ENCODE data around the gene GHRHR. TPM values are rescaled to one million over a fixed set of nuclear protein-coding genes. Genes with fewer than 3 reads are reported as not detected.

GHRHR gene
- total RNA-seq, 4 donors from 2014 or later: not detected

- Histone ChIP-seq H3K36me3 (no peaks in the 10 kb centered on the region), H3K9me3 (no peaks in the 10 kb centered on the region), H3K27me3 (peaks cover 19% of the 10 kb centered on the region), H3K27ac (no peak overlapping the region), H3K4me3 (no peak overlapping the region), H3K4me1 (peaks cover 0 to 28% (median 7%) of the 10 kb centered on the region in 3 donors)
- ATAC-seq: no peak
- WGBS, 2 donors (ENCODE audit: low coverage in 1 of 2): 90 to 100% methylated on average over 2 to 8 of the region's 8 CpGs
- TF ChIP-seq EP300 (IDR thresholded peaks at IDR 0.05): no peak
Measured at GRCh38 chr7:30986331-30986730, 22.6 kb downstream of the GHRHR start.

GRCh38 chr7:30986738-30987137 lies 23.0 kb downstream of the GHRHR start:
- no peak for ATAC-seq

GRCh38 chr7:30987178-30987577 lies 23.4 kb downstream of the GHRHR start:
- no peak for ATAC-seq
- 48 to 67% methylated on average over 4 of the region's 7 CpGs for WGBS, 2 donors (ENCODE audit: low coverage in 1 of 2)

More at GRCh38 chr7:30986738-30987137, 23.0 kb downstream of the GHRHR start:
- no peak overlapping the region for H3K4me3 ChIP-seq
- H3K4me1 ChIP-seq: peaks cover 0 to 28% (median 7%) of the 10 kb centered on the region in 3 donors
- TF ChIP-seq CTCF (IDR thresholded peaks at IDR 0.05) (no peak), EP300 (IDR thresholded peaks at IDR 0.05) (no peak), POLR2AphosphoS5 (IDR thresholded peaks at IDR 0.05) (no peak), POLR2A (IDR thresholded peaks at IDR 0.05) (no peak)
- no peak overlapping the region for H3K27ac ChIP-seq
- no peaks in the 10 kb centered on the region for H3K9me3 ChIP-seq
- 39 to 58% methylated on average over 8 to 12 of the region's 16 CpGs for WGBS, 2 donors (ENCODE audit: low coverage in 1 of 2)
- H3K27me3 ChIP-seq: peaks cover 19% of the 10 kb centered on the region
- H3K36me3 ChIP-seq: no peaks in the 10 kb centered on the region

GRCh38 chr7:30987936-30988335 lies 24.2 kb downstream of the GHRHR start:
- TF ChIP-seq POLR2AphosphoS5 (IDR thresholded peaks at IDR 0.05): no peak
- no peak for TF ChIP-seq EP300 (IDR thresholded peaks at IDR 0.05)
- TF ChIP-seq CTCF (IDR thresholded peaks at IDR 0.05): no peak
- no peak for TF ChIP-seq POLR2A (IDR thresholded peaks at IDR 0.05)
- Histone ChIP-seq H3K27ac (peak overlapping the region in 1 of 4 donors; percentile 29), H3K9me3 (no peaks in the 10 kb centered on the region), H3K36me3 (no peaks in the 10 kb centered on the region), H3K4me3 (no peak overlapping the region), H3K27me3 (peaks cover 19% of the 10 kb centered on the region), H3K4me1 (peaks cover 0 to 28% (median 7%) of the 10 kb centered on the region in 3 donors)
- WGBS, 2 donors (ENCODE audit: low coverage in 1 of 2): 81 to 86% methylated on average over 1 to 3 of the region's 5 CpGs
- ATAC-seq: no peak

More at GRCh38 chr7:30987178-30987577, 23.4 kb downstream of the GHRHR start:
- Histone ChIP-seq H3K27ac (no peak overlapping the region), H3K27me3 (peaks cover 19% of the 10 kb centered on the region), H3K4me1 (peaks cover 0 to 28% (median 7%) of the 10 kb centered on the region in 3 donors), H3K4me3 (no peak overlapping the region), H3K9me3 (no peaks in the 10 kb centered on the region), H3K36me3 (no peaks in the 10 kb centered on the region)
- TF ChIP-seq POLR2A (IDR thresholded peaks at IDR 0.05): no peak
- no peak for TF ChIP-seq EP300 (IDR thresholded peaks at IDR 0.05)
- TF ChIP-seq POLR2AphosphoS5 (IDR thresholded peaks at IDR 0.05): no peak
- no peak for TF ChIP-seq CTCF (IDR thresholded peaks at IDR 0.05)

GRCh38 chr7:30988351-30989005 lies 24.7 kb downstream of the GHRHR start:
- no peaks in the 10 kb centered on the region for H3K9me3 ChIP-seq
- peaks cover 0 to 25% (median 7%) of the 10 kb centered on the region in 3 donors for H3K4me1 ChIP-seq
- peak; percentile 59 for ATAC-seq
- no peak for TF ChIP-seq EP300 (IDR thresholded peaks at IDR 0.05)
- no peak for TF ChIP-seq POLR2AphosphoS5 (IDR thresholded peaks at IDR 0.05)
- no peak for TF ChIP-seq POLR2A (IDR thresholded peaks at IDR 0.05)
- no peak for TF ChIP-seq CTCF (IDR thresholded peaks at IDR 0.05)
- WGBS, 2 donors (ENCODE audit: low coverage in 1 of 2): 29 to 73% methylated on average over 4 of the region's 19 CpGs
- no peak overlapping the region for H3K4me3 ChIP-seq
- H3K27me3 ChIP-seq: peaks cover 19% of the 10 kb centered on the region
- H3K36me3 ChIP-seq: no peaks in the 10 kb centered on the region
- peak overlapping the region in 2 of 4 donors; percentile 26 to 29 for H3K27ac ChIP-seq
